ENCODE measurements around the gene KCNC1. TPM values are rescaled to one million over a fixed set of nuclear protein-coding genes. Genes with fewer than 3 reads are reported as not detected.

KCNC1 gene
- total RNA-seq, 4 donors from 2014 or later: 0.27 to 0.77 TPM; not detected in 2

- 80 to 100% methylated on average over 1 to 3 of the region's 9 CpGs for WGBS, 2 donors (ENCODE audit: low coverage in 1 of 2)
- TF ChIP-seq POLR2AphosphoS5 (IDR thresholded peaks at IDR 0.05) (no peak), EP300 (IDR thresholded peaks at IDR 0.05) (no peak), POLR2A (IDR thresholded peaks at IDR 0.05) (no peak), CTCF (IDR thresholded peaks at IDR 0.05) (no peak)
- Histone ChIP-seq H3K27me3 (no peaks in the 10 kb centered on the region), H3K4me3 (no peak overlapping the region), H3K4me1 (no peaks in the 10 kb centered on the region), H3K36me3 (peaks cover 0 to 6% of the 10 kb centered on the region in 2 donors), H3K27ac (no peak overlapping the region), H3K9me3 (no peaks in the 10 kb centered on the region)
- no peak for ATAC-seq
These were observed 57.6 kb downstream of the KCNC1 start for GRCh38 chr11:17792161-17792560.

GRCh38 chr11:17793642-17794170, 59.1 kb downstream of the KCNC1 start:
- WGBS, 2 donors (ENCODE audit: low coverage in 1 of 2): 50 to 75% methylated on average over 1 to 3 of the region's 7 CpGs
- Histone ChIP-seq H3K4me1 (peaks cover 0 to 9% (median 0%) of the 10 kb centered on the region in 3 donors), H3K27me3 (no peaks in the 10 kb centered on the region), H3K4me3 (no peak overlapping the region), H3K36me3 (no peaks in the 10 kb centered on the region), H3K27ac (no peak overlapping the region), H3K9me3 (no peaks in the 10 kb centered on the region)
- no peak for TF ChIP-seq EP300 (IDR thresholded peaks at IDR 0.05)
- no peak for TF ChIP-seq POLR2AphosphoS5 (IDR thresholded peaks at IDR 0.05)
- TF ChIP-seq CTCF (IDR thresholded peaks at IDR 0.05): no peak
- no peak for TF ChIP-seq POLR2A (IDR thresholded peaks at IDR 0.05)
- ATAC-seq: no peak

GRCh38 chr11:17794981-17795380, 60.4 kb downstream of the KCNC1 start:
- Histone ChIP-seq H3K27me3 (no peaks in the 10 kb centered on the region), H3K9me3 (no peaks in the 10 kb centered on the region), H3K4me1 (peaks cover 0 to 9% (median 0%) of the 10 kb centered on the region in 3 donors), H3K4me3 (no peak overlapping the region), H3K27ac (no peak overlapping the region), H3K36me3 (no peaks in the 10 kb centered on the region)
- no peak for ATAC-seq
- TF ChIP-seq POLR2AphosphoS5 (IDR thresholded peaks at IDR 0.05) (no peak), POLR2A (IDR thresholded peaks at IDR 0.05) (no peak), CTCF (IDR thresholded peaks at IDR 0.05) (no peak), EP300 (IDR thresholded peaks at IDR 0.05) (no peak)
- WGBS, 2 donors (ENCODE audit: low coverage in 1 of 2): 92% methylated on average over 5 of the region's 5 CpGs; no CpG with 5 or more reads in 1 of the 2 donors

GRCh38 chr11:17796154-17796553, 61.6 kb downstream of the KCNC1 start:
- H3K9me3 ChIP-seq: no peaks in the 10 kb centered on the region
- H3K36me3 ChIP-seq: no peaks in the 10 kb centered on the region
- WGBS, 2 donors (ENCODE audit: low coverage in 1 of 2): 89 to 100% methylated on average over 1 to 2 of the region's 2 CpGs
- ATAC-seq: no peak
- H3K4me3 ChIP-seq: no peak overlapping the region
- no peak overlapping the region for H3K27ac ChIP-seq
- TF ChIP-seq EP300 (IDR thresholded peaks at IDR 0.05) (no peak), POLR2A (IDR thresholded peaks at IDR 0.05) (no peak), POLR2AphosphoS5 (IDR thresholded peaks at IDR 0.05) (no peak), CTCF (IDR thresholded peaks at IDR 0.05) (no peak)
- peaks cover 0 to 9% (median 0%) of the 10 kb centered on the region in 3 donors for H3K4me1 ChIP-seq
- H3K27me3 ChIP-seq: no peaks in the 10 kb centered on the region

- H3K27ac ChIP-seq: peak overlapping the region in 2 of 4 donors; percentile 8 to 30
- no peaks in the 10 kb centered on the region for H3K27me3 ChIP-seq
- H3K4me1 ChIP-seq: peaks cover 0 to 9% (median 0%) of the 10 kb centered on the region in 3 donors
- 27 to 61% methylated on average over 2 to 4 of the region's 6 CpGs for WGBS, 2 donors (ENCODE audit: low coverage in 1 of 2)
- ATAC-seq: peak; percentile 53
- H3K36me3 ChIP-seq: no peaks in the 10 kb centered on the region
- no peaks in the 10 kb centered on the region for H3K9me3 ChIP-seq
- H3K4me3 ChIP-seq: no peak overlapping the region
- no peak for TF ChIP-seq CTCF (IDR thresholded peaks at IDR 0.05)
- no peak for TF ChIP-seq EP300 (IDR thresholded peaks at IDR 0.05)
- no peak for TF ChIP-seq POLR2A (IDR thresholded peaks at IDR 0.05)
- no peak for TF ChIP-seq POLR2AphosphoS5 (IDR thresholded peaks at IDR 0.05)
These were observed 63.7 kb downstream of the KCNC1 start for GRCh38 chr11:17798253-17798652.
